Fibroblast of lung (primary cell): Measurements from ENCODE around the gene CYTH1.

Experiments used
- EZH2 ChIP-seq: IDR thresholded peaks from 2 replicates; pipeline ENCODE4 v1.5.1; 2012; ENCODE audit warnings: low read length, control low read depth, mild to moderate bottlenecking; ENCODE audit errors: missing control alignments
- TF ChIP-seq, protein P1 (sequence below), 2 donors: IDR thresholded peaks in 1 of 2; conservative IDR thresholded peaks in 1 of 2; 1 replicate in 1 of 2; 2 replicates in 1 of 2; pipeline ENCODE4 v1.5.1; 2011 to 2012; ENCODE audit warnings: low read length in 2 of 2, control low read depth in 1 of 2, inconsistent platforms in 1 of 2, low read depth in 1 of 2, mild to moderate bottlenecking in 1 of 2

DNA sequence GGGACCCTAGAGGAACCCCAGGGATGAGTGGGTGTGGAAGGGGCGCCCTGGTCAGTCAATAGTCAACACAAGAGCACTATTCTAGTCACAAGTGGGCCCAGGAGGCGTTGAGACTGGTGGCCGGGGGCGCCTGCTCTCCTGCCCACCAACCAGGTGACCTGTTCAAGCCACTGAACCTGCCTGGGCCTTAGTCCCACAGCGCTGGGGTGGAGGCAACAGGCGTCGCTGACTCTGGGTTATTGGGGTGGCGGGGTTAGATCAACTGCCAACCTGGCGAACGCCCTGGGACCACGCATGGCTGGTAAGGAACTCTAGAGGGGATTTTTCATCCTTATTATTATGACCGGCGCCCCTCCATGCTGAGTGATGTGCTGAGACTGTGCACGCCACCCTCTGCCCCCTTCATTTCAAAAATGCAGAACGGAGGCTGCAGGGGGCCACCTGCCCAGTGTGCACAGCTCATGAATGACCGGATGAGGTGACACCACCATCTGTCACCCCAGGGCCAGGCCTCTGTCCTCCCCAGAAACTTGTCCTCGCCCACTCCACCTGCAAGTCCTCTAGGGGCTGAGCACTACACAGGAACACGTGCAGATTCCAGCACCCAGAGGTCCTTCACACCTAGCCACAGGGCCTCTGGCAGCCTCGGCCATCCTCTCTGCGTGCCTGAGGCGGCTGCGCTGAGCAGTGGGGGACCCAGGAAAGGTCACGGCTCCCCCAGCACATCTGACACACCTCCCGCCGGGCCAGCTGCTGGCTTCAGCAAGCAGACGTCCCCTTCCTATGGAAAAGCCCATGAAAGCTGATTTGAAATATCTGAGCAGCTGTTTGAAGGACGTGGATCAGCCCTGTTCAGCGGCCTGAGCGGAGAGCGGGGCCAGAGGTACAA is 153.3 kb downstream of the CYTH1 start:
- TF ChIP-seq, protein P1, sequence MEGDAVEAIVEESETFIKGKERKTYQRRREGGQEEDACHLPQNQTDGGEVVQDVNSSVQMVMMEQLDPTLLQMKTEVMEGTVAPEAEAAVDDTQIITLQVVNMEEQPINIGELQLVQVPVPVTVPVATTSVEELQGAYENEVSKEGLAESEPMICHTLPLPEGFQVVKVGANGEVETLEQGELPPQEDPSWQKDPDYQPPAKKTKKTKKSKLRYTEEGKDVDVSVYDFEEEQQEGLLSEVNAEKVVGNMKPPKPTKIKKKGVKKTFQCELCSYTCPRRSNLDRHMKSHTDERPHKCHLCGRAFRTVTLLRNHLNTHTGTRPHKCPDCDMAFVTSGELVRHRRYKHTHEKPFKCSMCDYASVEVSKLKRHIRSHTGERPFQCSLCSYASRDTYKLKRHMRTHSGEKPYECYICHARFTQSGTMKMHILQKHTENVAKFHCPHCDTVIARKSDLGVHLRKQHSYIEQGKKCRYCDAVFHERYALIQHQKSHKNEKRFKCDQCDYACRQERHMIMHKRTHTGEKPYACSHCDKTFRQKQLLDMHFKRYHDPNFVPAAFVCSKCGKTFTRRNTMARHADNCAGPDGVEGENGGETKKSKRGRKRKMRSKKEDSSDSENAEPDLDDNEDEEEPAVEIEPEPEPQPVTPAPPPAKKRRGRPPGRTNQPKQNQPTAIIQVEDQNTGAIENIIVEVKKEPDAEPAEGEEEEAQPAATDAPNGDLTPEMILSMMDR (conservative IDR thresholded peaks at IDR 0.05 in 1 of 2, IDR thresholded peaks at IDR 0.05 in 1 of 2; ENCODE audit: low read depth in 1 of 2, low read length in 2 of 2) = no peak
- TF ChIP-seq EZH2 = no peak
